CD4-positive, CD25-positive, alpha-beta regulatory T cell (primary cell): ENCODE results near the gene PHEX. TPM values are rescaled to one million over a fixed set of nuclear protein-coding genes. Genes with fewer than 3 reads are reported as not detected.

Experiments
- ATAC-seq, 2 donors: fragments of 150-1000 bp; cut with Tn5 transposase; one replicate each; pipeline ENCODE4 v1.10.0; 2021; ENCODE audit warnings: low read depth in 2 of 2, moderate number of reproducible peaks in 2 of 2, moderate library complexity in 1 of 2
- DNase-seq, 3 donors: peaks; one replicate each; pipeline versions ENCODE4 v3.0.0 to v3.0.0-alpha.2; 2012 to 2022; ENCODE audit warnings: mixed read lengths in 1 of 3
- H3K27ac ChIP-seq: one replicate; pipeline ENCODE4 v1.7.0; 2013; ENCODE audit warnings: mild to moderate bottlenecking, low read length; ENCODE audit not compliant: insufficient read depth, poor library complexity, severe bottlenecking
- H3K27me3 ChIP-seq: one replicate; pipeline ENCODE4 v1.7.0; 2013; ENCODE audit warnings: low read length; ENCODE audit not compliant: control insufficient read depth, insufficient read depth
- H3K36me3 ChIP-seq: one replicate; pipeline ENCODE4 v1.7.0; 2013; ENCODE audit warnings: mild to moderate bottlenecking, low read length, moderate library complexity; ENCODE audit not compliant: control insufficient read depth, insufficient read depth
- H3K4me1 ChIP-seq: 2 replicates; pipeline ENCODE4 v1.7.0; 2013; ENCODE audit warnings: mild to moderate bottlenecking, low read length; ENCODE audit not compliant: insufficient read depth, control insufficient read depth, poor library complexity, severe bottlenecking
- H3K4me3 ChIP-seq: one replicate; pipeline ENCODE4 v1.7.0; 2013; ENCODE audit warnings: low read depth, mild to moderate bottlenecking, low read length, moderate library complexity
- H3K9me3 ChIP-seq, 2 experiments: 1 replicate in 1 of 2; 2 replicates in 1 of 2; pipeline ENCODE4 v1.7.0; 2013; ENCODE audit warnings: low read length in 2 of 2, mild to moderate bottlenecking in 1 of 2, moderate library complexity in 1 of 2; ENCODE audit not compliant: control insufficient read depth in 2 of 2
- H3K27ac Mint-ChIP-seq, 3 donors: one replicate each; pipeline ENCODE4 v1.8.0; 2020 to 2022; ENCODE audit warnings: mild to moderate bottlenecking in 3 of 3, mixed read lengths in 3 of 3, moderate library complexity in 2 of 3
- H3K27me3 Mint-ChIP-seq: one replicate; pipeline ENCODE4 v1.8.0; 2022; ENCODE audit warnings: mild to moderate bottlenecking, mixed read lengths
- H3K36me3 Mint-ChIP-seq: one replicate; pipeline ENCODE4 v1.8.0; 2020; ENCODE audit warnings: mixed read lengths
- H3K4me1 Mint-ChIP-seq, 4 donors: one replicate each; pipeline ENCODE4 v1.8.0; 2020 to 2022; ENCODE audit warnings: mixed read lengths in 4 of 4, mild to moderate bottlenecking in 1 of 4
- H3K4me3 Mint-ChIP-seq, 4 donors: one replicate each; pipeline ENCODE4 v1.8.0; 2020 to 2022; ENCODE audit warnings: mild to moderate bottlenecking in 4 of 4, mixed read lengths in 4 of 4, moderate library complexity in 3 of 4
- H3K9me3 Mint-ChIP-seq, 7 donors: one replicate each; pipeline ENCODE4 v1.8.0; 2020 to 2022; ENCODE audit warnings: mixed read lengths in 7 of 7, mild to moderate bottlenecking in 3 of 7, moderate library complexity in 2 of 7
- polyA plus RNA-seq, 4 donors: library from polyadenylated mRNA; unstranded; fragments of 300-500 nt; fragmentation: Illumina TruSeq; gene quantifications; one replicate each; pipeline ENCODE4 v1.2.3, GENCODE V29; 2021
- total RNA-seq: library from RNA; stranded (reverse); gene quantifications from one replicate; pipeline ENCODE4 v1.2.3, GENCODE V29; 2022

PHEX gene
- total and polyA plus RNA-seq, 5 donors from 2014 or later: 0.10 to 1.0 (median 0.46) TPM; not detected in 1

- H3K36me3 ChIP-seq: no peaks in the 10 kb centered on the region
- Mint-ChIP-seq H3K4me1 (no peaks in the 10 kb centered on the region), H3K9me3 (peaks cover 0 to 1% (median 0%) of the 10 kb centered on the region in 7 donors), H3K27me3 (no peaks in the 10 kb centered on the region), H3K4me3 (no peak overlapping the region), H3K36me3 (no peaks in the 10 kb centered on the region), H3K27ac (no peak overlapping the region)
- H3K27me3 ChIP-seq: no peaks in the 10 kb centered on the region
- DNase-seq (no peak), ATAC-seq (no peak)
- no peak overlapping the region for H3K27ac ChIP-seq
- H3K4me3 ChIP-seq: no peak overlapping the region
- no peaks in the 10 kb centered on the region for H3K4me1 ChIP-seq
- no peaks in the 10 kb centered on the region for H3K9me3 ChIP-seq
These were observed 174.7 kb downstream of the PHEX start for GRCh38 chrX:22206781-22207180.

GRCh38 chrX:22220941-22221340 is 188.8 kb downstream of the PHEX start:
- no peaks in the 10 kb centered on the region for H3K36me3 ChIP-seq
- Mint-ChIP-seq H3K27me3 (peaks cover 4% of the 10 kb centered on the region), H3K4me1 (no peaks in the 10 kb centered on the region), H3K4me3 (no peak overlapping the region), H3K27ac (no peak overlapping the region), H3K9me3 (no peaks in the 10 kb centered on the region), H3K36me3 (no peaks in the 10 kb centered on the region)
- no peaks in the 10 kb centered on the region for H3K27me3 ChIP-seq
- no peak for DNase-seq
- H3K4me1 ChIP-seq: no peaks in the 10 kb centered on the region
- no peak overlapping the region for H3K4me3 ChIP-seq
- no peak for ATAC-seq
- no peak overlapping the region for H3K27ac ChIP-seq
- H3K9me3 ChIP-seq: no peaks in the 10 kb centered on the region

GRCh38 chrX:22234380-22234779 is 202.3 kb downstream of the PHEX start:
- Mint-ChIP-seq H3K4me3 (no peak overlapping the region), H3K27me3 (peaks cover 4% of the 10 kb centered on the region), H3K9me3 (peaks cover 0 to 4% (median 0%) of the 10 kb centered on the region in 7 donors), H3K36me3 (no peaks in the 10 kb centered on the region), H3K4me1 (no peaks in the 10 kb centered on the region), H3K27ac (no peak overlapping the region)
- Histone ChIP-seq H3K9me3 (no peaks in the 10 kb centered on the region), H3K27me3 (no peaks in the 10 kb centered on the region), H3K4me1 (no peaks in the 10 kb centered on the region), H3K27ac (no peak overlapping the region), H3K4me3 (no peak overlapping the region), H3K36me3 (no peaks in the 10 kb centered on the region)
- ATAC-seq (no peak), DNase-seq (no peak)

- Mint-ChIP-seq H3K36me3 (no peaks in the 10 kb centered on the region), H3K4me3 (no peak overlapping the region), H3K4me1 (no peaks in the 10 kb centered on the region), H3K27ac (no peak overlapping the region), H3K27me3 (peaks cover 4% of the 10 kb centered on the region), H3K9me3 (peaks cover 0 to 4% (median 1%) of the 10 kb centered on the region in 7 donors)
- Histone ChIP-seq H3K4me3 (no peak overlapping the region), H3K36me3 (no peaks in the 10 kb centered on the region), H3K27ac (no peak overlapping the region), H3K27me3 (no peaks in the 10 kb centered on the region), H3K9me3 (no peaks in the 10 kb centered on the region), H3K4me1 (no peaks in the 10 kb centered on the region)
- no peak for ATAC-seq
- no peak for DNase-seq
These were observed 205.4 kb downstream of the PHEX start for GRCh38 chrX:22237479-22237878.

DNA sequence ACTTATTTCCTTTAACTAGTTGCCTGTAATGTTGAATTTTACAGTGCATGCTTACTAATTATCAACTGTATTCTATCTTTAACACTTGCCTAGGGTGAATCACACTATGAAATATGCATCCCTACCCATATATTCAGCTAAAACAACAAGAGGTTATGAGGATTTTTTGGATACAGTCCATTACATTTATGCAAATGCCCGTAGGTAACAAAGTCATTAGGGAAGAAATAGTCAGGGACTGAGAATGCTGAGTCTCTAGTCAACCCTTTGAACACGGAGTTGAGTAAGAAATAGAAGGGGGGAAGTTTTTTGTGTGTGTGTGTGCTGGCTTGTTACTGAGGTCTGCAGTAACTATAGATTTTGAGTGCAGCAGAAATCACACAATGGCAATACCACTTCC is 214.5 kb downstream of the PHEX start:
- Mint-ChIP-seq H3K9me3 (peaks cover 0 to 8% (median 0%) of the 10 kb centered on the region in 7 donors), H3K27ac (no peak overlapping the region), H3K4me3 (no peak overlapping the region), H3K27me3 (no peaks in the 10 kb centered on the region), H3K4me1 (no peaks in the 10 kb centered on the region), H3K36me3 (no peaks in the 10 kb centered on the region)
- Histone ChIP-seq H3K36me3 (no peaks in the 10 kb centered on the region), H3K9me3 (no peaks in the 10 kb centered on the region), H3K4me3 (no peak overlapping the region), H3K27ac (no peak overlapping the region), H3K4me1 (no peaks in the 10 kb centered on the region), H3K27me3 (no peaks in the 10 kb centered on the region)
- ATAC-seq: no peak
- DNase-seq: no peak

- no peak overlapping the region for H3K27ac Mint-ChIP-seq
- no peaks in the 10 kb centered on the region for H3K4me1 Mint-ChIP-seq
- H3K27me3 ChIP-seq: no peaks in the 10 kb centered on the region
- H3K36me3 ChIP-seq: no peaks in the 10 kb centered on the region
- H3K4me1 ChIP-seq: no peaks in the 10 kb centered on the region
- DNase-seq: no peak
- no peaks in the 10 kb centered on the region for H3K36me3 Mint-ChIP-seq
- H3K4me3 ChIP-seq: no peak overlapping the region
- no peaks in the 10 kb centered on the region for H3K9me3 ChIP-seq
- ATAC-seq: no peak
- no peak overlapping the region for H3K4me3 Mint-ChIP-seq
- H3K27me3 Mint-ChIP-seq: no peaks in the 10 kb centered on the region
- H3K9me3 Mint-ChIP-seq: peaks cover 0 to 8% (median 0%) of the 10 kb centered on the region in 7 donors
- H3K27ac ChIP-seq: no peak overlapping the region
These were observed 215.0 kb downstream of the PHEX start for GRCh38 chrX:22247169-22247568.

- Histone ChIP-seq H3K4me1 (no peaks in the 10 kb centered on the region), H3K27me3 (no peaks in the 10 kb centered on the region), H3K36me3 (no peaks in the 10 kb centered on the region), H3K9me3 (no peaks in the 10 kb centered on the region), H3K4me3 (no peak overlapping the region), H3K27ac (no peak overlapping the region)
- ATAC-seq: no peak
- no peak overlapping the region for H3K27ac Mint-ChIP-seq
- no peak overlapping the region for H3K4me3 Mint-ChIP-seq
- H3K9me3 Mint-ChIP-seq: peaks cover 0 to 3% (median 0%) of the 10 kb centered on the region in 7 donors
- H3K36me3 Mint-ChIP-seq: no peaks in the 10 kb centered on the region
- no peaks in the 10 kb centered on the region for H3K27me3 Mint-ChIP-seq
- no peak for DNase-seq
- no peaks in the 10 kb centered on the region for H3K4me1 Mint-ChIP-seq
These were observed 216.3 kb downstream of the PHEX start for GRCh38 chrX:22248401-22248800.

DNA sequence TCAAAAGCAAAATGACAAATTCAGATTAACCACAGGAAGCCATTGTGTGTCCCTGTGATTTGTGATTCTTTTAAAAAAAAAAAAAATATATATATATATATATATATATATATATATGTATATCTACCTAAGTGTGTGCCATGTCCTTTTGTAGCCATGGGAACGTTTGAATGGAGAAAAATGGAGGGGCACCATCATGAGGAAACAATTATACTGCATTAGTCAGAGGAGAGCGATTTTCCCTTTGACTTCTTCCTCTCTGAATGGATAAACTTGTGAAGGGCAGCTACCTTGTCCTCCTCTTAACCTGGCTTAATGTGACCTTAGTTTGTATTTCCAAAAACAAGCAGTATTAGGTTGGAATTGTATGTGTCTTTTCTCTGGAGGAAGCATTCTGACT is 217.2 kb downstream of the PHEX start:
- Mint-ChIP-seq H3K27ac (no peak overlapping the region), H3K36me3 (no peaks in the 10 kb centered on the region), H3K9me3 (peaks cover 0 to 3% (median 0%) of the 10 kb centered on the region in 7 donors), H3K27me3 (no peaks in the 10 kb centered on the region), H3K4me3 (no peak overlapping the region), H3K4me1 (no peaks in the 10 kb centered on the region)
- no peaks in the 10 kb centered on the region for H3K4me1 ChIP-seq
- H3K4me3 ChIP-seq: no peak overlapping the region
- H3K9me3 ChIP-seq: no peaks in the 10 kb centered on the region
- no peak for DNase-seq
- H3K27me3 ChIP-seq: no peaks in the 10 kb centered on the region
- H3K36me3 ChIP-seq: no peaks in the 10 kb centered on the region
- ATAC-seq: no peak
- no peak overlapping the region for H3K27ac ChIP-seq
